Stimulated activated CD8-positive, alpha-beta memory T cell treated with anti-CD3 and anti-CD28 coated beads, Interleukin-12 subunit alpha, Interleukin-12 subunit beta, amount 100 ng/mL, for 1 hour (primary cell): ENCODE measurements around the gene ZC3H18.

Experiments used
- DNase-seq: peaks from one replicate; pipeline ENCODE4 v3.0.0-alpha.2; 2020; ENCODE audit warnings: low read depth

Gene ZC3H18

GRCh38 chr16:88678224-88678979, 108.2 kb downstream of the ZC3H18 start:
- DNase-seq: no peak

- DNase-seq: no peak
Measured at GRCh38 chr16:88680554-88681083, 110.4 kb downstream of the ZC3H18 start.

GRCh38 chr16:88681084-88681680, 111.0 kb downstream of the ZC3H18 start:
- no peak for DNase-seq
